Endometrial microvascular endothelial cells (primary cell): ENCODE measurements around the gene SLC25A23. TPM values are rescaled to one million over a fixed set of nuclear protein-coding genes. Genes with fewer than 3 reads are reported as not detected.

ENCODE experiments used
- total RNA-seq: library from RNA; depleted of rRNA; stranded (reverse); fragments of >200 nt; gene quantifications from one replicate; pipeline ENCODE4 v1.2.3, GENCODE V29; 2015; ENCODE audit errors: inconsistent ontology term

Gene SLC25A23
- total RNA-seq, 1 donor from 2014 or later, result 15.1 TPM

Other genes starting within 250 kb of the SLC25A23 start
- gene MLLT1, start 179.8 kb downstream of the SLC25A23 start, total RNA-seq, result 17.2 TPM
- not detected for gene ACER1, start 126.2 kb downstream of the SLC25A23 start, total RNA-seq
- gene CLPP, start 98.3 kb downstream of the SLC25A23 start, total RNA-seq, result 109 TPM
- gene ALKBH7, start 87.0 kb downstream of the SLC25A23 start, total RNA-seq, result 43.9 TPM
- gene PSPN, start 83.9 kb downstream of the SLC25A23 start, total RNA-seq, result 0.46 TPM
- 32.3 TPM for gene GTF2F1, start 66.6 kb downstream of the SLC25A23 start, total RNA-seq
- 251 TPM for gene KHSRP, start 35.0 kb downstream of the SLC25A23 start, total RNA-seq
- gene SLC25A41, start 26.0 kb downstream of the SLC25A23 start, total RNA-seq, result not detected
- gene CRB3, start 4.5 kb upstream of the SLC25A23 start, total RNA-seq, result not detected
- gene DENND1C, start 22.0 kb upstream of the SLC25A23 start, total RNA-seq, result not detected
- gene TUBB4A, start 42.5 kb upstream of the SLC25A23 start, total RNA-seq, result not detected
- gene TNFSF9, start 71.2 kb upstream of the SLC25A23 start, total RNA-seq, result 6.7 TPM
- gene CD70, start 131.4 kb upstream of the SLC25A23 start, total RNA-seq, result 12.3 TPM
- gene TNFSF14, start 210.4 kb upstream of the SLC25A23 start, total RNA-seq, result not detected